NCI-H187 treated with DMSO at 0.1 percent for 48 hours (cell line): ENCODE measurements around the gene TMPRSS13.
"Not testable (repeated sequence)": the region's sequence is repeated elsewhere in the genome, so short reads cannot be mapped to it uniquely, and the experiment has no call there.

Experiments
- DNase-seq: peaks from one replicate; lab custom pipeline; 2025; lab: John Stamatoyannopoulos, UW

Gene TMPRSS13

DNA sequence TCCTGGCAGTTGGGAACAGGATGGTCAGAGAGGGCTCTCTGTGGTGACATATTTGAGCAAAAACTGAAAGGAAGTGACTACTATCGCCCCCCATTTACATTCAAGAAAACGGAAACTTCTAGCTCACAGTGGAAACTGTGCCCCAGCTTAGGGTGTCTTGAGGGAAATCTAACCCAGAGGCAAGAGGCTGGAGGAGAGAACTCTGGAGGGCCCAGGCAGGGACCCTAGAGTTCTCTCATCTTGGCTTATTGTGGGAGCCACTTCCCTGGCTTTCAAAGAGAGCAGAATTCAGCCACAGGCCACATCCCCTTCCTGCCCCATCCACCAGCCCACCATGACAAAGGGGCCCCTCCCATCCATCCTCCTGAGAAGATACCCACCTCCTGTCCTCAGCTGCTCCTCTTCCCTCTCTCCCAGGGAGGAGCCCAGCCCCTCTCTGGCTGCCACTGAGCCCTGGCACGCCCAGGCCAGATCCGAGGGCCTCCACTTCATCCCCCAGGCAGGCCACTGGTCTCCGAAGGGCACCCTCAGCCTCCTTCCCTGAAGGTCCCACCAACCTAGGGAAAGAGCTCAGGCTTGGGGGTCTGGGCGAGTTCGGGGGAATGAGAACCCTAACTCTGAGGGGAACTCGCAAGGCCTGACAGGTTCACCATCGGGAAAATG, 1.6 kb upstream of the TMPRSS13 start:
- no peak for DNase-seq

- DNase-seq: no peak
These were observed 841 bp upstream of the TMPRSS13 start for GRCh38 chr11:117929916-117930570.

GRCh38 chr11:117928446-117929141, 608 bp downstream of the TMPRSS13 start:
- no peak for DNase-seq

DNA sequence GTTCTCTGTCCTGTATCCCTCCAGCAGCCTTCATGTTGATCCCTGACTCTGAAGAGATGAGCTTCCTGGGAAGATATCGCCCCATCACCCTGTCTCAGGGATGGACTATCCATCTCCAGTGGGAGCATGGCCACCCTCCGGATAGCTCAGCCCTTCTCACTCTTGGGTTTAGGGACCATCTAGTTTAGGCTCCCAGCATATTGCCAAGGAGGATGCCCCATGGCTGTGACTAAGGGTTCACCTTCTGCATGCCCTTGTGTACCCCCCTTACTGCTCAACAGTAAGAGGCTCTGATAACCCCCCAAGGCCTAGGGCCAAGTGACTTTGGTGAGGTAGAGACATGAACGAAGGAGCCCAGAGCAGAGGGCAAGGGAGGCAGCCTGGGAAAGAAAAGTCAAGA, 1.3 kb downstream of the TMPRSS13 start:
- DNase-seq: no peak

GRCh38 chr11:117926166-117926565, 3.0 kb downstream of the TMPRSS13 start:
- DNase-seq: not testable (repeated sequence)

- no peak for DNase-seq
These were observed 3.8 kb downstream of the TMPRSS13 start for GRCh38 chr11:117925198-117925925.

DNA sequence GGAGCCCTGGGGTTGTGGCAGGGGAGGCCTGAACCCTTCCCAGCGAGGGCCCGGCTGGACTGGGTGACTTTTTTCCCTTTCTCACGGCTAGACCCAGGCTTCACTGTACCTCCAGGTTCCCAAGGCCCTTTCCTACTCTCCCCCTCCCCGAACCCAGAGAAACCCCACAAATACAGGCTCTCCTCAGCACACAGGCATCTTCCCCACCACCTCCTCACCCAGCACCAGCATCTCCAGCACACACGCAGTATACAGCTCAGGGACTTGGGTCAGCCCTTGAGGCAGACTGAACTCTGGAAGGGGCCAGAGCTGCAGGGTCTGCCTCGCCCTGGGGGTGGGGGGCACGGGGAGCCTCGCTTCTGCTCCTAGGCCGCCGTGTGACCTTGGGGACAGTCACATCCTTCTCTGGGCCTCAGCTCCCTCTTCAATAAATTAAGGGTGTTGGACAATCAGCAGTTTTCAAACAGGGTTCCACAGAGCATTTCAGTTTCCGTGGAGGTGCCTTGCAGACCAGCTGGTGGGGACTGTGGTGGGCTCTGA, 4.5 kb downstream of the TMPRSS13 start:
- no peak for DNase-seq

- no peak for DNase-seq
These were observed 5.4 kb downstream of the TMPRSS13 start for GRCh38 chr11:117923773-117924172.

DNA sequence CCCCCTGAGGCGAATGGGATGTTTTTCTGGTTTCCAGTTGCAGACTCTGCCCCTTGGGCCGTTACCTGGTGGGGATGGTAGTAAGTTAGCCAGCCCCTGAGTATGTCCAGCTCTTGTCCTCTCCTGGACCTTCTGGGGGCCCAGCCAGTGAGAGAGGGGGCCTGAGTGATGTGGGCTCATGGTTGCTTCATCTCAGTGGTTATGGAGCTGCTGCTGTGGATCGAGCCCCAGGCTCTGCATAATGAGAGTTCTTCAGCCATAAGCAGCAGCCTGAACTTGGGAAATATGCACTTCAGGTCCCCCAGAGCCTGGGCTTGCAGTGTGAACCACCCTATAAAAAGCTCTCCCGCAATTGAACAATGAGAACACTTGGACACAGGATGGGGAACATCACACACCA, 5.9 kb downstream of the TMPRSS13 start:
- no peak for DNase-seq

- DNase-seq: no peak
These were observed 7.3 kb downstream of the TMPRSS13 start for GRCh38 chr11:117921893-117922292.

DNA sequence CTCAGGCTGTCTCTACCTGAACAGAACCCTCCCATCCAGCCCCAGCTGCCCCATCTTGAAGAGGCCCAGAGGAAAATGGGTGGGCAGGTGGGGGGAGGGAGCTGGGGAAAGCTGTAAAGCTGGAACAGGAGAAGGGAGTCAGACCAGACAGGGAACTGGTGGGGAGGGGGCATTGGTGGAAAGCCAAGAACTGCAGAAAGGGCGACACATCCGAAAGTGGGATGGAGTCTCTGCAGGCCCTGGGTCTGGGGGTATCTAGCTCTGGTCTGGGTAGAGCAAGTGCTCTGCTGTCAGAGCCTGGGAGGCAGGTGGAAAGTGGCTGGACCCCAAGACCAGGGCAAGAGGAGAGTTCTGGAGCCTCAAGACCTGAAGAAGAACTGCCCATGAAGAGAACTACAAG, 7.7 kb downstream of the TMPRSS13 start:
- DNase-seq: no peak

- DNase-seq: no peak
These were observed 9.4 kb downstream of the TMPRSS13 start for GRCh38 chr11:117919781-117920221.

DNA sequence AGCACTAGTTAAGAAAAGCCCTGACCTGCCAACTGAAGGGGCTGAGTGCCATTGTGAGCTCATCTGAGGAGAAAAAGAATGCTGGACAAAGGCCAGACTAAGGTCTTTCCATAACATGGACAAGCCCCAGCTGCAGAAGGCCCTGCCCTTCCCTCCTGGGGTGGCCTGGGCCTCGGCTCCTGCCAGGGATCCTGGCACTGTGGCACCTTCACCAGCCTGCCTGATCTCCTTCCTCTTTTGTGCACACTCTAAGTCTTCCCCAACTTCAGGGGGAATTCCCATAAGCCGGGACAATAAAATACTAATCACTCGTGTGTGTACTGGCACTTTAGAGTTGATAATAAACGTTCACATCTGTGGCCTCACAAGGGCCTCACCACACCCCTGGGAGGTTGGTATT, 9.9 kb downstream of the TMPRSS13 start:
- no peak for DNase-seq

GRCh38 chr11:117918366-117919255, 10.6 kb downstream of the TMPRSS13 start:
- no peak for DNase-seq

- DNase-seq: no peak
These were observed 11.5 kb downstream of the TMPRSS13 start for GRCh38 chr11:117917591-117918151.

DNA sequence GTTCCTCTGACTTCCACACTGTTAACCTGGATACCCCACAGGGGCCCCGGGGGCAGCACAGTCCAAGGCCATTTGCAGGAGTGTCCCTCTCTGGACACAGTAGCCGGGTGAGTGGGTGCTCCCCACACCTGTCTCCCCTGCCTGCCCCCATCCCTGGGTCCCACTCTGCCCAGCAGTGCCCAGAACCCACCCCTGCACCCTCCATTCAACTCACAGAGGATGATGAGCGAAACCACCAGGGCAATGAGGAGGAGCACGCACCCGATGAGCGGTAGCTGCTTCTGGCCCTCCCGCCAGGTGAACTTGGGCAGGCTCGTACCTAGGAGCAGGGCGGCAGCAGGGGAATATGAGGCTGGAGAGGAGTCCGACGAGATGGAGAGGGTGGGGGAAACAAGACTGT, 12.2 kb downstream of the TMPRSS13 start:
- no peak for DNase-seq

GRCh38 chr11:117915672-117916235, 13.4 kb downstream of the TMPRSS13 start:
- DNase-seq: no peak

- no peak for DNase-seq
These were observed 14.1 kb downstream of the TMPRSS13 start for GRCh38 chr11:117914991-117915618.

- no peak for DNase-seq
These were observed 14.8 kb downstream of the TMPRSS13 start for GRCh38 chr11:117914398-117914761.

GRCh38 chr11:117913736-117914397, 15.3 kb downstream of the TMPRSS13 start:
- DNase-seq: no peak
